Keratinocyte (primary cell): Measurements from ENCODE around the gene CDH13. TPM values are rescaled to one million over a fixed set of nuclear protein-coding genes. Genes with fewer than 3 reads are reported as not detected.

ENCODE experiments used
- DNase-seq: peaks from one replicate; pipeline ENCODE4 v3.0.0-alpha.2; 2011; ENCODE audit warnings: low read depth, missing footprints, low spot score
- FAIRE-seq: peaks from 2 replicates; lab custom pipeline; 2011; peaks lifted over from hg19 to GRCh38; lab: Jason Lieb, UNC
- H2AFZ ChIP-seq: 2 replicates; pipeline ENCODE4 v1.6.0; 2012; ENCODE audit warnings: low read length, control low read depth, inconsistent platforms; ENCODE audit not compliant: control insufficient read depth
- H3K27ac ChIP-seq: 2 replicates; pipeline ENCODE4 v1.5.1; 2011; ENCODE audit warnings: low read length; ENCODE audit not compliant: control insufficient read depth, insufficient read depth
- H3K27me3 ChIP-seq: 3 replicates; pipeline ENCODE4 v1.6.0; 2011; ENCODE audit warnings: low read length; ENCODE audit not compliant: control insufficient read depth, insufficient read depth; ENCODE audit errors: extremely low read depth
- H3K36me3 ChIP-seq, 2 experiments: 2 replicates in 1 of 2; 3 replicates in 1 of 2; pipeline ENCODE4 v1.5.1; 2011; ENCODE audit warnings: low read length in 2 of 2, mild to moderate bottlenecking in 1 of 2; ENCODE audit not compliant: control insufficient read depth in 2 of 2, insufficient read depth in 2 of 2; ENCODE audit errors: extremely low read depth in 1 of 2
- H3K4me1 ChIP-seq: 3 replicates; pipeline ENCODE4 v1.5.1; 2011; ENCODE audit warnings: low read length; ENCODE audit not compliant: control insufficient read depth, insufficient read depth; ENCODE audit errors: extremely low read depth
- H3K4me2 ChIP-seq: 3 replicates; pipeline ENCODE4 v1.6.0; 2011; ENCODE audit warnings: low read depth, low read length; ENCODE audit not compliant: control insufficient read depth, insufficient read depth; ENCODE audit errors: extremely low read depth
- H3K4me3 ChIP-seq, 3 experiments: fragments of 200-600 bp in 1 of 3; sonication (generic) in 1 of 3; 2 replicates in 2 of 3; 3 replicates in 1 of 3; pipeline ENCODE4 v1.5.1; 2011 to 2016; ENCODE audit warnings: low read length in 3 of 3, mild to moderate bottlenecking in 3 of 3, control low read depth in 2 of 3, inconsistent platforms in 1 of 3, low read depth in 1 of 3, mixed read lengths in 1 of 3, mixed run types in 1 of 3, moderate library complexity in 1 of 3; ENCODE audit not compliant: control insufficient read depth in 2 of 3, insufficient read depth in 2 of 3; ENCODE audit errors: extremely low read depth in 1 of 3
- H3K79me2 ChIP-seq: 2 replicates; pipeline ENCODE4 v1.6.0; 2012; ENCODE audit warnings: low read length; ENCODE audit not compliant: control insufficient read depth, insufficient read depth
- H3K9ac ChIP-seq: 3 replicates; pipeline ENCODE4 v1.6.0; 2011; ENCODE audit warnings: low read length; ENCODE audit not compliant: control insufficient read depth, insufficient read depth; ENCODE audit errors: extremely low read depth
- H3K9me1 ChIP-seq: 3 replicates; pipeline ENCODE4 v1.6.0; 2011; ENCODE audit warnings: low read length; ENCODE audit not compliant: control insufficient read depth, insufficient read depth; ENCODE audit errors: extremely low read depth
- H3K9me3 ChIP-seq: 2 replicates; pipeline ENCODE4 v1.5.1; 2012; ENCODE audit warnings: low read depth, low read length; ENCODE audit not compliant: control insufficient read depth
- H4K20me1 ChIP-seq: 3 replicates; pipeline ENCODE4 v1.6.0; 2011; ENCODE audit warnings: low read length; ENCODE audit not compliant: control insufficient read depth, insufficient read depth; ENCODE audit errors: extremely low read depth
- CTCF ChIP-seq, 3 experiments: IDR thresholded peaks in 1 of 3; conservative IDR thresholded peaks in 1 of 3; optimal IDR thresholded peaks in 1 of 3; 2 replicates in 2 of 3; 3 replicates in 1 of 3; pipeline versions ENCODE3 to v1.5.1; 2011; ENCODE audit warnings: low read length in 3 of 3, mild to moderate bottlenecking in 3 of 3, moderate library complexity in 2 of 3, control low read depth in 1 of 3, inconsistent platforms in 1 of 3; ENCODE audit not compliant: insufficient read depth in 2 of 3; ENCODE audit errors: extremely low read depth in 1 of 3
- EZH2 ChIP-seq: IDR thresholded peaks from one replicate; pipeline ENCODE4 v1.6.1; 2012; ENCODE audit warnings: inconsistent platforms, mild to moderate bottlenecking, low read length, moderate library complexity
- dilution Hi-C: fragments of 300-500 bp; cut with MboI; formaldehyde crosslinking; loops from one replicate; pipeline ENCODE4 v1.7.0; 2020; ENCODE audit warnings: low sequenced_read_pairs; ENCODE audit not compliant: extremely low pct_ligation_motif_present
- polyA plus RNA-seq, 5 experiments: library from polyadenylated mRNA; depleted of rRNA in 3 of 5; stranded (reverse) in 3 of 5; stranded (forward) in 1 of 5; unstranded in 1 of 5; fragments of >200 nt; gene quantifications; 1 replicate in 1 of 5; 2 replicates in 3 of 5; 3 replicates in 1 of 5; pipeline versions ENCODE4 v1.2.1 to v1.2.3, GENCODE V29; 2011 to 2012; ENCODE audit warnings: missing spikeins in 2 of 5, low read depth in 1 of 5, low replicate concordance in 1 of 5

CDH13 gene
- polyA plus RNA-seq, 1 donor (not counting 4 experiments of a cell fraction or from before 2014, with no cell fraction given) = 111 TPM

- H4K20me1 ChIP-seq = no peaks in the 10 kb centered on the region
- FAIRE-seq = no peak
- H3K4me1 ChIP-seq = no peaks in the 10 kb centered on the region
- no peaks in the 10 kb centered on the region for H3K9me1 ChIP-seq
- peaks cover 21% of the 10 kb centered on the region for H3K79me2 ChIP-seq
- DNase-seq = no peak
- no peaks in the 10 kb centered on the region for H3K27me3 ChIP-seq
- H3K27ac ChIP-seq = no peak overlapping the region
- H3K9me3 ChIP-seq = no peaks in the 10 kb centered on the region
- no peak overlapping the region for H3K9ac ChIP-seq
- H3K4me2 ChIP-seq = no peak overlapping the region
- H3K36me3 ChIP-seq = peaks cover 0 to 2% of the 10 kb centered on the region in 2 experiments
- no peak overlapping the region for H3K4me3 ChIP-seq
- no peak overlapping the region for H2AFZ ChIP-seq
- TF ChIP-seq CTCF (optimal IDR thresholded peaks at IDR 0.05 in 1 of 3, IDR thresholded peaks at IDR 0.05 in 1 of 3, conservative IDR thresholded peaks at IDR 0.05 in 1 of 3; ENCODE audit: extremely low read depth in 1 of 3, insufficient read depth in 2 of 3, low read length in 3 of 3) (no peak), EZH2 (no peak)
- dilution Hi-C loops = no loop called here
These were observed 102.1 kb downstream of the CDH13 start for GRCh38 chr16:82728901-82729300.

- Histone ChIP-seq H4K20me1 (no peaks in the 10 kb centered on the region), H3K9me1 (no peaks in the 10 kb centered on the region), H3K9ac (no peak overlapping the region), H2AFZ (no peak overlapping the region), H3K4me3 (no peak overlapping the region), H3K9me3 (no peaks in the 10 kb centered on the region), H3K4me2 (no peak overlapping the region), H3K36me3 (peaks cover 0 to 2% of the 10 kb centered on the region in 2 experiments), H3K79me2 (peaks cover 20% of the 10 kb centered on the region), H3K27ac (no peak overlapping the region), H3K27me3 (no peaks in the 10 kb centered on the region), H3K4me1 (no peaks in the 10 kb centered on the region)
- DNase-seq (no peak), FAIRE-seq (no peak)
- dilution Hi-C loops = no loop called here
- TF ChIP-seq CTCF (optimal IDR thresholded peaks at IDR 0.05 in 1 of 3, IDR thresholded peaks at IDR 0.05 in 1 of 3, conservative IDR thresholded peaks at IDR 0.05 in 1 of 3; ENCODE audit: extremely low read depth in 1 of 3, insufficient read depth in 2 of 3, low read length in 3 of 3) = no peak
- TF ChIP-seq EZH2 = no peak
These were observed 104.1 kb downstream of the CDH13 start for GRCh38 chr16:82730901-82731300.
